Stomach smooth muscle (tissue), 2 donors: Measurements from ENCODE around the gene AMOT.

Experiments
- H3K27ac ChIP-seq: one replicate; pipeline ENCODE4 v1.7.0; 2013; ENCODE audit warnings: mild to moderate bottlenecking, low read length, inconsistent platforms
- H3K27me3 ChIP-seq, 2 donors: one replicate each; pipeline ENCODE4 v1.7.0; 2013; ENCODE audit warnings: low read length in 2 of 2; ENCODE audit not compliant: insufficient read depth in 2 of 2, control insufficient read depth in 1 of 2
- H3K36me3 ChIP-seq, 2 donors: one replicate each; pipeline ENCODE4 v1.7.0; 2013; ENCODE audit warnings: low read length in 2 of 2; ENCODE audit not compliant: control insufficient read depth in 2 of 2, insufficient read depth in 2 of 2
- H3K4me1 ChIP-seq: one replicate; pipeline ENCODE4 v1.7.0; 2013; ENCODE audit warnings: low read length; ENCODE audit not compliant: control insufficient read depth, insufficient read depth
- H3K4me3 ChIP-seq, 2 donors: one replicate each; pipeline ENCODE4 v1.7.0; 2013; ENCODE audit warnings: low read length in 2 of 2
- H3K9ac ChIP-seq, 2 donors: one replicate each; pipeline ENCODE4 v1.7.0; 2013; ENCODE audit warnings: low read length in 2 of 2, mild to moderate bottlenecking in 1 of 2
- H3K9me3 ChIP-seq, 2 donors: one replicate each; pipeline ENCODE4 v1.7.0; 2013; ENCODE audit warnings: low read length in 2 of 2; ENCODE audit not compliant: control insufficient read depth in 2 of 2
- donor health status: healthy.
- donor health status: Pancreatic carcinoma.

Gene AMOT

GRCh38 chrX:112746812-112747595 is 93.6 kb downstream of the AMOT start:
- Histone ChIP-seq H3K27me3 (peaks cover 0 to 5% of the 10 kb centered on the region in 2 donors), H3K4me3 (no peak overlapping the region), H3K9ac (no peak overlapping the region), H3K36me3 (no peaks in the 10 kb centered on the region), H3K9me3 (no peaks in the 10 kb centered on the region), H3K4me1 (no peaks in the 10 kb centered on the region), H3K27ac (no peak overlapping the region)

GRCh38 chrX:112738347-112739033 is 102.1 kb downstream of the AMOT start:
- no peak overlapping the region for H3K27ac ChIP-seq
- no peaks in the 10 kb centered on the region for H3K4me1 ChIP-seq
- no peaks in the 10 kb centered on the region for H3K36me3 ChIP-seq
- no peak overlapping the region for H3K4me3 ChIP-seq
- H3K9me3 ChIP-seq = no peaks in the 10 kb centered on the region
- no peak overlapping the region for H3K9ac ChIP-seq
- H3K27me3 ChIP-seq = peaks cover 0 to 3% of the 10 kb centered on the region in 2 donors

- no peaks in the 10 kb centered on the region for H3K9me3 ChIP-seq
- no peak overlapping the region for H3K9ac ChIP-seq
- no peak overlapping the region for H3K4me3 ChIP-seq
- no peaks in the 10 kb centered on the region for H3K4me1 ChIP-seq
- H3K27me3 ChIP-seq = peaks cover 0 to 3% of the 10 kb centered on the region in 2 donors
- no peak overlapping the region for H3K27ac ChIP-seq
- H3K36me3 ChIP-seq = no peaks in the 10 kb centered on the region
These were observed 104.3 kb downstream of the AMOT start for GRCh38 chrX:112736310-112736709.

- Histone ChIP-seq H3K9ac (no peak overlapping the region), H3K27ac (no peak overlapping the region), H3K36me3 (no peaks in the 10 kb centered on the region), H3K9me3 (no peaks in the 10 kb centered on the region), H3K4me1 (no peaks in the 10 kb centered on the region), H3K4me3 (no peak overlapping the region), H3K27me3 (peaks cover 0 to 3% of the 10 kb centered on the region in 2 donors)
These were observed 105.5 kb downstream of the AMOT start for GRCh38 chrX:112735147-112735546.

- H3K9me3 ChIP-seq = no peaks in the 10 kb centered on the region
- peaks cover 0 to 3% of the 10 kb centered on the region in 2 donors for H3K27me3 ChIP-seq
- H3K4me1 ChIP-seq = no peaks in the 10 kb centered on the region
- H3K27ac ChIP-seq = no peak overlapping the region
- H3K36me3 ChIP-seq = no peaks in the 10 kb centered on the region
- no peak overlapping the region for H3K4me3 ChIP-seq
- H3K9ac ChIP-seq = no peak overlapping the region
These were observed 106.3 kb downstream of the AMOT start for GRCh38 chrX:112734290-112734689.

- Histone ChIP-seq H3K36me3 (no peaks in the 10 kb centered on the region), H3K9ac (no peak overlapping the region), H3K4me1 (no peaks in the 10 kb centered on the region), H3K27me3 (peaks cover 0 to under 1% of the 10 kb centered on the region in 2 donors), H3K9me3 (no peaks in the 10 kb centered on the region), H3K4me3 (no peak overlapping the region), H3K27ac (no peak overlapping the region)
These were observed 108.8 kb downstream of the AMOT start for GRCh38 chrX:112731793-112732192.
